T-helper 1 cell treated with Interleukin-12 subunit alpha and Interleukin-12 subunit beta and Interleukin-4 antibody, amounts not matched to agents 30 μg/mL and 1 μg/mL, for 36 hours (primary cell): ENCODE measurements around the gene SRPRA.

Source experiments
- H3K27ac Mint-ChIP-seq: one replicate; pipeline ENCODE4 v1.8.0; 2021; ENCODE audit warnings: mild to moderate bottlenecking, mixed read lengths
- H3K27me3 Mint-ChIP-seq: one replicate; pipeline ENCODE4 v1.8.0; 2021; ENCODE audit warnings: low read depth, mixed read lengths
- H3K36me3 Mint-ChIP-seq: one replicate; pipeline ENCODE4 v1.8.0; 2021; ENCODE audit warnings: low read depth, mixed read lengths
- H3K4me1 Mint-ChIP-seq: one replicate; pipeline ENCODE4 v1.8.0; 2021; ENCODE audit warnings: low read depth, mixed read lengths
- H3K4me3 Mint-ChIP-seq: one replicate; pipeline ENCODE4 v1.8.0; 2021; ENCODE audit warnings: mild to moderate bottlenecking, moderate library complexity, mixed read lengths
- H3K9me3 Mint-ChIP-seq: one replicate; pipeline ENCODE4 v1.8.0; 2021; ENCODE audit warnings: mixed read lengths

Gene SRPRA

DNA sequence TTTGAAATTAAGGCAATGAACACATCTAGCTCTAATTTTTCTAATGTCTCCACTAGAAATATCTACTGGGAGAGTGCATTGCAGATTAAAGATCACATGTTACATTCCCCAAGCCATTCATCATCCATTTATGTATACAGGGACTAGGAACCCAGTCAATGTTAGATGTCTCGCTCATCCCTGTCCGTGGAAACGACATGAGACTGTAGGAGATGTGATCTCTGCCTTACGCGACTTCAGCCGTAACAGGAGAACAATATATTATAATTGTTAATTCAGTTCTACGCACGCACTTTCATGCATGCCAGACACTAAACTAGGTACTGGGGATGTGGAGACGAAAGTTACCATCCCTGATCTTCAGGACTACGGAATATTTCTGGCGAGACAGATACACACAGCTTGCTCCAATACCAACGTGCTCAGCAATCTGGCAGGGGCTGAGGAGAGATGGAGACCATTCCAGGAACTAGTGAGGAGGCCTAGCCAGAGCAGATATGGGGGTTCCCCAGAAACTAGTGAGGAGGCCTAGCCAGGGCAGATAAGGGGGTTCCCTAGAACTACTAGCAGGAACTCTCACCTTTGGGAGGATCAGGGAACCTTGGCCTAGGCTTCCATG lies 35.9 kb upstream of the SRPRA start:
- H3K4me3 Mint-ChIP-seq, result peak overlapping the region; percentile 99
- H3K27me3 Mint-ChIP-seq, result no peaks in the 10 kb centered on the region
- peaks cover 18% of the 10 kb centered on the region for H3K36me3 Mint-ChIP-seq
- H3K4me1 Mint-ChIP-seq, result peaks cover 31% of the 10 kb centered on the region
- H3K9me3 Mint-ChIP-seq, result no peaks in the 10 kb centered on the region
- H3K27ac Mint-ChIP-seq, result peak overlapping the region; percentile 89

- H3K4me1 Mint-ChIP-seq, result peaks cover 31% of the 10 kb centered on the region
- peak within 1 kb of the TSS; percentile 99 for H3K4me3 Mint-ChIP-seq
- no peaks in the 10 kb centered on the region for H3K9me3 Mint-ChIP-seq
- peak within 1 kb of the TSS; percentile 89 for H3K27ac Mint-ChIP-seq
- peaks cover 18% of the 10 kb centered on the region for H3K36me3 Mint-ChIP-seq
- H3K27me3 Mint-ChIP-seq, result no peaks in the 10 kb centered on the region
These were observed 35.1 kb upstream of the SRPRA start, which contains the start of gene DCPS for GRCh38 chr11:126303623-126304456. Gene DCPS (plus strand): TSS chr11:126304060. CDS start chr11:126304081, 21 bp downstream.

- peaks cover 9% of the 10 kb centered on the region for H3K4me1 Mint-ChIP-seq
- peaks cover 27% of the 10 kb centered on the region for H3K36me3 Mint-ChIP-seq
- no peak overlapping the region for H3K27ac Mint-ChIP-seq
- no peak overlapping the region for H3K4me3 Mint-ChIP-seq
- no peaks in the 10 kb centered on the region for H3K9me3 Mint-ChIP-seq
- no peaks in the 10 kb centered on the region for H3K27me3 Mint-ChIP-seq
These were observed 28.3 kb upstream of the SRPRA start for GRCh38 chr11:126297004-126297403.

DNA sequence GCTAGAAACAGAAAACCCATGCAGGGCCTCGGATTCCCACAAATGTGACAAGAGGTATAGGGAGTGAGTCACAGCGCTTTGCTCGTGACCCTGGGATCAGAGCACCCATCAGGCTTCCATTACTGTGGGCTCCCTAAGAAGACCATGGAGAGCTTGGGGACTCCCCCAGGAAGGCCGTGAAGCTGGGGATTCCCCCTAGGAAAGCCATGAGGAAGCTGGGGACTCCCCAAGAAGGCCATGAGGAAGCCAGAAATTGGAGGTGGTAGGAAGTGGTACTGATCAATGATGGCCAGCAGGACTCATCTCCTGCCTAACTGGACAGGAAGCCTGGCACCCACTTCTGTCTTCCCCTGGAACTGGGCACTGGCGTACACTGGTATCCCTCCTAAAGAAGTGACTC lies 25.0 kb upstream of the SRPRA start:
- Mint-ChIP-seq H3K27me3 (no peaks in the 10 kb centered on the region), H3K4me3 (no peak overlapping the region), H3K27ac (no peak overlapping the region), H3K36me3 (peaks cover 37% of the 10 kb centered on the region), H3K9me3 (no peaks in the 10 kb centered on the region), H3K4me1 (peaks cover 9% of the 10 kb centered on the region)

DNA sequence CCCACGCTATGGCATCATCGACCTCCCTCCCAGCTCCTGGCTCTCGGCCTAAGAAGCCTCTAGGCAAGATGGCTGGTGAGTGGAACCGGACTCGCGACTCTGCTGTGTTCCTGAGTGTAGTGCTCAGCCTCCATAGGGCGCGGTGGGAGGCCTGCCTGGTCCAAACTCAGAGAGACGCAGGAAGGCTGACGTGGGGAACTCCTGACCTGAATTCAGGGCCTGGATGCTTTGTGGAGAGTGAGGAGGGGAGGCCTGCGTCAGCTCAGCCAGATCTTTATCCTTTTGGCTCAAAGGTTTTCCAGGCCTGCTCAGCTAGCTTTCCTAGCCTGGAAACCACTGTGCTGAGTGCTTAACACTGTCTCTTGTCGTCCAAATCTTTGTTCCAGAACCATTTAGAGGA lies 22.2 kb upstream of the SRPRA start:
- Mint-ChIP-seq H3K27ac (no peak overlapping the region), H3K4me1 (peaks cover 12% of the 10 kb centered on the region), H3K36me3 (peaks cover 32% of the 10 kb centered on the region), H3K9me3 (no peaks in the 10 kb centered on the region), H3K4me3 (no peak overlapping the region), H3K27me3 (no peaks in the 10 kb centered on the region)

DNA sequence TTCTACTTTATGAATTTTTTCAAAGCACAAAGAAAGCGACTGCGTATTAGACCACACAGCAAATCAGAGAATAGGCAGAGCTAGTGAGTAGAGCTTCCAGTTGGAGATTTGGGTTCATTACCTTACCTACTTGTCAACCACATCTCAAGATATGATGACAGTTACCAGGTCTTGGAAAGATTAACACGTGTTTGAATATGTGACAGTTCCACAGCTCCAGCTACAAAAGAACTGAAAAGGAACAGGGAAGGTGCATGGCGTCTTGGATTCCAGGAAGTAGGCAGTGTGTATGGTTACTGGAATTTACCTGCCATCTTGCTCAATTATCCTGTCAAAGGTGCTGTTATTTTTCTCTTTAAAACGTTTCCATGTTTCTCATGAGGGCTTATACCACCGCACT lies 19.5 kb upstream of the SRPRA start:
- Mint-ChIP-seq H3K4me1 (peaks cover 16% of the 10 kb centered on the region), H3K27me3 (no peaks in the 10 kb centered on the region), H3K4me3 (no peak overlapping the region), H3K9me3 (no peaks in the 10 kb centered on the region), H3K36me3 (peaks cover 25% of the 10 kb centered on the region), H3K27ac (no peak overlapping the region)

- H3K27me3 Mint-ChIP-seq, result no peaks in the 10 kb centered on the region
- H3K27ac Mint-ChIP-seq, result peak overlapping the region; percentile 62
- peak overlapping the region; percentile 98 for H3K4me3 Mint-ChIP-seq
- H3K36me3 Mint-ChIP-seq, result peaks cover 16% of the 10 kb centered on the region
- H3K9me3 Mint-ChIP-seq, result no peaks in the 10 kb centered on the region
- peaks cover 33% of the 10 kb centered on the region for H3K4me1 Mint-ChIP-seq
These were observed 16.1 kb upstream of the SRPRA start for GRCh38 chr11:126284829-126285228.

DNA sequence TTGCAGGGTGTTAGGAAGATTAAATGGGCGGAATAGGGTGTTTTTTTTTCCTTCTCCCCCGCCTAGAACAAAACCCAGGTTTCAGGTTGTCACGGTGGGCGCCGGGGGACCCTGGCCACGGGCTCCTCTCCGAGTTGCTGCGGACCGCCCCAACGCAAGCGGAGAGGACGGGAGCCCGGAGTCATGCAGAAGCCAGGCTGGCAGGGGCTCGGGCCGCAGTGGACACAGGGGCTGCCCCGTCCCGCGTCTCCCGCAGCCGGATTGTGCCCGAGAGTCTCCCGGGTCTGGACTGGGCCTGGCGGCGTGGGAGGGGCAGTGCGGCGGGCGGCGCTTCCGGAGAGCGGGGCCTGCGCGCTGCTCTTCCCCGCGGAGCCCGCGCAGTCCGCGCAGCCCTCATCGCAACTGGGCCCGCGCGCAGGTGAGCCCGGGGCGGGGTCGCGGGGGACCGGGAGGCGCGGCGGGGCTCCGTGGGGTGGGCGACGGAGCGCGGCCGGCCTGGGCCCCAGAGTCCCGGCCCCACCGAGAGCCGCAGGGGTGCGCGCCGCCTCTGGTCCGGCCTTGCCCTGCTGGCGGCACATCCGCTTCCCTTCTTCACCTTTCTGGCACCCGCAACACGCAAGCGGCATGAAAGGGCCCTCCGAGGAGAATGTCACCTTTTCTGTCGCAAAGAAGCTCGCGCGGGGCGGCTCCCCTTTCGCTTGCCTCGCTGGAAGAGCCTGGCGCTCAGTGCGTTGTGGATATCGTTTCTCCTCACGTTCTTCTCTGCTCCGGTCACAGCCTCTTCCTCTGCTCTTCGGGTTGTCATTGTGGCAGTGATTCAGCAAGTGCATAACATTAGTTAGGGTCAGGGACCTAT lies 14.3 kb upstream of the SRPRA start, which contains the start of gene TIRAP:
Gene TIRAP (plus strand): TSS at position 358 of the 856 bp plus-strand sequence. CDS start 7,802 bp downstream, outside the sequence.
- Mint-ChIP-seq H3K36me3 (peaks cover 16% of the 10 kb centered on the region), H3K4me1 (peaks cover 31% of the 10 kb centered on the region), H3K27me3 (no peaks in the 10 kb centered on the region), H3K4me3 (peak within 1 kb of the TSS; percentile 98), H3K9me3 (no peaks in the 10 kb centered on the region), H3K27ac (peak within 1 kb of the TSS; percentile 91)

DNA sequence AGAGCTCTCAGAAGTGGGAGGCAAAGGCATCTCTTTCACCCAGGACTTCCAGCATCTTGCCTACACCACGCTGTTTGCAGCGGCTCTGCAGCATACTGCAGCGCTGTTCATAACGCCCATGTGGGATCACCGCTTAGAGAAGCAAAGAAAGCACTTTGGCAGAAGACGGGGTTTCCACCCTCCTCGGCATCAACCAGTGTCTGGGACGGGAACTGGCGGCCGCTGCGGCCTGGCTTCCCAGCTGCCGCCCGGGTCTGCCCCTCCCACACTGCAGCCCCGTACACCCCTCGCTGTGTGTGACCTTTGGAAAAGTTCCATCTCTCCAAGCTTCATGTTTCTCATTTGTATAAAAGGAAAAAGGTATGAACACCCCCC lies 13.7 kb upstream of the SRPRA start:
- peak overlapping the region; percentile 88 for H3K27ac Mint-ChIP-seq
- peaks cover 32% of the 10 kb centered on the region for H3K4me1 Mint-ChIP-seq
- peak overlapping the region; percentile 88 for H3K4me3 Mint-ChIP-seq
- H3K9me3 Mint-ChIP-seq, result no peaks in the 10 kb centered on the region
- H3K36me3 Mint-ChIP-seq, result peaks cover 21% of the 10 kb centered on the region
- no peaks in the 10 kb centered on the region for H3K27me3 Mint-ChIP-seq

DNA sequence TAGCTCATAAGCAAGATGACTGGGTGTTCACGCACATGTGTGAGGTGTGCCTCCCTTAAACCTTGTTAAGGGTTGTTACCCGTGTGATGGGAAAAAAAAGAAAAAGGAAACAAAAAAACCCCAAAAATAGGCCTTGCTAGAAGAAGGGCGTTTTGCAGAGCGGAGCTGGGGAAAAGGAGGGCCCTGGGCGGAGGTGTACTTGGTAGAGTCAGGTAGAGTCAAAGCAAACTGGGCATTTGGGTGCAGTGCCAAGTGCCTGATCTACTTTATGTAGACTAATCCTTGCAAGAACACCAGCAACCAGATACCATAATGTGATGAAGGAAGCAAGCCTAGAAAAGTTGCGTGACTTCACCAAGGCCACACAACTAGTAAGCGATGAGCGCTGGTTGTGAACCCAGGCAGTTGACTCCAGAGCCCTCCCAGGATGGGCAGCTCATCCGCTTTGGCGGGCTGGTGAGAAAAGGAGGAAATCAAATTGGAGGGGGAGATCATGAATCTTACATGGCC lies 13.0 kb upstream of the SRPRA start:
- H3K4me1 Mint-ChIP-seq, result peaks cover 32% of the 10 kb centered on the region
- H3K27me3 Mint-ChIP-seq, result no peaks in the 10 kb centered on the region
- H3K36me3 Mint-ChIP-seq, result peaks cover 18% of the 10 kb centered on the region
- H3K4me3 Mint-ChIP-seq, result peak overlapping the region; percentile 88
- no peaks in the 10 kb centered on the region for H3K9me3 Mint-ChIP-seq
- peak overlapping the region; percentile 78 for H3K27ac Mint-ChIP-seq

DNA sequence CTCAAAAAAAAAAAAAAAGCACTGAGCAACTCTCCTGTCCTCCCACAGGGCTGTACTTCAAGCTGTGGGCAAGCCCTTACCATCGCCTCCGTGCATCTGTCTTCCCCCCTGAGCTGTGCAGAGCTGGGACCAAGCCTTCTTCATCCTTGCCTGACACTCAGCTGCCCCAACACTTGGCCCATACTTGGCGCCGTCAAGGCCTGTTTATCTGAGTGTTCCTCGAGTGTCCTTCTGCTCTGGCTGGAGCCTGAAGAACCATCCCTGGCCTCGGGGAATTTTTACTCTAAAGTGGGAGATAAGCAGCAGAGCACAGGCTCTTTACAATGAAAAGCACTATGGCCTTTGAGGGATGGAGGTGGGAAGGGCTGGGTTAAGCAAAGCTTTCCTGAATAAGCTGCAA lies 12.6 kb upstream of the SRPRA start:
- Mint-ChIP-seq H3K9me3 (no peaks in the 10 kb centered on the region), H3K4me1 (peaks cover 32% of the 10 kb centered on the region), H3K36me3 (peaks cover 17% of the 10 kb centered on the region), H3K4me3 (peak overlapping the region; percentile 88), H3K27ac (peak overlapping the region; percentile 78), H3K27me3 (no peaks in the 10 kb centered on the region)

DNA sequence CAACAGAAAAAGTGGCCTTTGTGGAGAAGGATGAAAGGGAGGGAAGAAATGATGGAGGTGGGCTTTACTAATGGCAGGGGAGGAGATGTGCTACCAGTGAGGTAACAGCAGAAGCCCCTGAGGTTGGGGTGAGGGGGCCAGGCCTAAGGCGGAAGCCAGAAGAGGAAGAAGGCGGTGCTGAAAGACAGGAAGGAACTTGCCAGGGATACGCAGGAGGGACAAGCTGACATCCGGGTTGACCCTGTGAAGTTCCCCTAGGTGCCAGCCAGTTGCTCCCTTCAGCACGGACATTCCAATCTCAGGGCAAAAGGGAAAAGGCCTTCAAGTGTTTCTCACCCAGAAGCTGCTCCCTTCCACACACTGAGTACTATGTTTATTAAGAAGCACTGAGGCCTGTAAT lies 11.9 kb upstream of the SRPRA start:
- peaks cover 34% of the 10 kb centered on the region for H3K4me1 Mint-ChIP-seq

DNA sequence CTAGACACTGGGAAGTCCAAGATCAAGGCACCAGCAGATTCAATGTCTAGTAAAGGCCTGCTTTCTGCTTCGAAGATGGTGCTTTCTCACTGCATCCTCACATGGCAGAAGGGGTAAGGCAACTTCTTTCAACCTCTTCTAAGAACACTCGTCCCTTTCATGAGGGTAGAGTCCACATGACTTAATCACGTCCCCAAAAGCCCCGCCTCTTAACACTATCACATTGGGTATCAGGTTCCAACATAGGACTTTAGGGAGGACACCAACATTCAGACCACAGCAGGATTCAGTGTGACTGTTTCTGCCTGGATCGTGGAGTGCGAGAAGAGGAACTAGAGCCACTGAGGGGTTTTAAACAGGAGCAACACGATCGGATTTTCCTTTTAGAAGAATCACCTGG lies 10.5 kb upstream of the SRPRA start:
- H3K4me1 Mint-ChIP-seq, result peaks cover 27% of the 10 kb centered on the region

More for the DNA sequence above, 11.9 kb upstream of the SRPRA start:
- peaks cover 22% of the 10 kb centered on the region for H3K36me3 Mint-ChIP-seq
- no peaks in the 10 kb centered on the region for H3K9me3 Mint-ChIP-seq
- H3K27me3 Mint-ChIP-seq, result no peaks in the 10 kb centered on the region
- no peak overlapping the region for H3K4me3 Mint-ChIP-seq
- H3K27ac Mint-ChIP-seq, result peak overlapping the region; percentile 49

DNA sequence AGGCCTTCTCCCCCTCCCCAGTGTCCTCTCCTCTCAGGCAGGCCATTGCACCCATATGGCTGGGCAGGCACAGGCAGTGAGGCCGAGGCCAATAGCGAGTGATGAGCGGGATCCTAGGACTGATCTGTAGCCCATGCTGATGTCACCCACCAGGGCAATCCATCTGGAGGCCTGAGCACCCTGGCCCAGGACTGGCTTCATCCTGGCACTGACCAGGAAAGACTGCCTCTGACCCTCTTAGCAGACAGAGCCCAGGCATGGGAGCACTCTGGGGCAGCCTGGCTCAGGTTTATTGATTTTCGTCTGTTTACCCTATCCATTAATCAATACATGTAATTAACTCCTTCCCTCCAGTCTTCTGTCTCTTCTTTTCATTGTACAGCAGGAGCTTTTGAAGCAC lies 9.1 kb upstream of the SRPRA start:
- Mint-ChIP-seq H3K4me3 (no peak overlapping the region), H3K9me3 (no peaks in the 10 kb centered on the region), H3K27me3 (no peaks in the 10 kb centered on the region), H3K4me1 (peaks cover 21% of the 10 kb centered on the region), H3K27ac (peak overlapping the region; percentile 41), H3K36me3 (peaks cover 27% of the 10 kb centered on the region)

More for the DNA sequence above, 10.5 kb upstream of the SRPRA start:
- Mint-ChIP-seq H3K9me3 (no peaks in the 10 kb centered on the region), H3K4me3 (peak overlapping the region; percentile 26), H3K27ac (no peak overlapping the region), H3K27me3 (no peaks in the 10 kb centered on the region), H3K36me3 (peaks cover 26% of the 10 kb centered on the region)
